GM18907 (cell line): ENCODE data around the gene UGT2B28.
"Not testable (repeated sequence)": the region's sequence is repeated elsewhere in the genome, so short reads cannot be mapped to it uniquely, and the experiment has no call there.

Experiments used
- ATAC-seq: cut with Tn5 transposase; IDR thresholded peaks from one replicate; pipeline ENCODE4 v1.9.1; 2021; ENCODE audit warnings: mild to moderate bottlenecking, moderate library complexity; ENCODE audit not compliant: unreplicated experiment

UGT2B28 gene

DNA sequence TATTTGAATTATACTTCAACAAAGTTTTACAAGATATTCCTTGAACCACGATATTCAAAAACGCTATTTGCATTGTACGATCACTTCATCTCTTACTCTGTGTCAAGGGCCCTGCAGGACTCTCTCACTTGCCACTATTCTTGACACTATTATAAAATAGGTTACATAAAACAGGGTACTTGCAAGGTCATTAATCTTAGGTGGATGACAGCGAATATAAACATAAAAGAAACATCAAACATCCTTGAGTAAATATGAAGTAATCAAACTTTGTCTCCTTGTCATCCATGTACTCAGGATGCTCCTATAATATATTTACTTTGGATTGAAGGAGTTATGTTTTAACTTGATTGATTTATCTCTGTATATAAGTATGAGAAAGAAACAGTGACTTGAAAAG, at the start of gene UGT2B28:
Gene UGT2B28, plus strand, starts transcription at position 395 of the 400 bp plus-strand sequence. CDS start 26 bp downstream, outside the sequence.
- ATAC-seq: not testable (repeated sequence)

DNA sequence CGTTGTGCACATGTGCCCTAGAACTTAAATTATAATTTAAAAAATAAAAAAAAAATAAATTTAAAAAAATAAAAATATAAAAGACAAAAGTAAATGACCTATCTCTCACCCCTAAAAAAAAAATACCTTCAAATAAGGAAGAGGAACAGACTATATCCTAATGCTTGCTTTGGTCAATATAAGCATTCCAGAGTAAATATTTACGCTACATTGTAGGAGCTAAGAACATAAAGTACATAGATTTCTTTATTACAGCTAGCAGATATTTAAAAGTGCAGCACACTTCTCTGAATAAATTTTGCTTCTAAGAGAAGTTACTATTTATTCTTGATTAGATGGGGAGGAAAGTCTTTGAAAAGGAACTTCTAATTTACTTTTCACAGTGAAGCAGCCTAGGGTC, 41.2 kb upstream of the UGT2B28 start:
- ATAC-seq: no peak

- ATAC-seq: no peak
Observed at GRCh38 chr4:69239557-69240168, 40.6 kb upstream of the UGT2B28 start.

DNA sequence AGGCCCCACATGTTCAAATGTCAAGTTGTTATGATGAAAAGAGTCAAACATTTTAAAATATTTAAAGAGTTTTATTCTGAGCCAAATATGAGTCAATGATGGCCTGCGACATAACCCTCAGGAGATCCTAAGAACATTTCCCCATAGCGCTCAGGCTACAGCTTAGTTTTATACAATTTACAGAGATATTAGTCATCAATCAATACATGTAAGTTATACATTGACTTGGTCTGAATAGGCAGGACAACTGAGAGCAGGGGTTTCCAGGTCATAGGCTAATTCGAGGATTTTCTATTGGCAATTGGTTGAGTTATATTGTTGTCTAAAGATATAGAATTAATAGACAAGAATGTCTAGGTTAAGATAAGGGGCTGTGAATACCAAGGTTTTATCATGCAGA, 39.5 kb upstream of the UGT2B28 start:
- ATAC-seq: not testable (repeated sequence)

- not testable (repeated sequence) for ATAC-seq
Observed at GRCh38 chr4:69241746-69242145, 38.5 kb upstream of the UGT2B28 start.

DNA sequence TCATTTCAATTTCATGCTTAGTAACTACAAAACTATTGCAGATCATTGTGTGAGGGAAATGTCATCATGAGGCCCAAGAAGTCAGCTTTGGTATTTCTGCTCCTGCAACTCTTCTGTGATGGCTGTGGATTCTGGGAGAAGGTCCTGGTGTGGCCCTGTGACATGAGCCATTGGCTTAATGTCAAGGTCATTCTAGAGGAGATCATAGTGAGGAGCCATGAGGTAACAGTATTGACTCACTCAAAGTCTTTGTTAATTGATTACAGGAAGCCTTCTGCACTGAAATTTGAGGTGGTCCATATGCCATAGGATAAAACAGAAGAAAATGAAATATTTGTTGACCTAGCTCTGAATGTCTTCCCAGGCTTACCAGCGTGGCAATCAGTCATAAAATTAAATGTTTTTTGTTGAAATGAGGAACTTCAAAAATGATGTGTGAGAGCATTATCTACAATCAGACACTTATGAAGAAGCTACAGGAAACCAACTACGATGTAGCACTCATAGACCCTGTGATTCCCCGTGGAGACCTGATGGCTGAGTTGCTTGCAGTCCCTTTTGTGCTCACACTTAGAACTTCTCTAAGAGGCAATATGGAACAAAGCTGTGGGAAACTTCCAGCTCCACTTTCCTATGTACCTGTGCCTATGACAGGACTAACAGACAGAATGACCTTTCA, 37.6 kb upstream of the UGT2B28 start:
- not testable (repeated sequence) for ATAC-seq

DNA sequence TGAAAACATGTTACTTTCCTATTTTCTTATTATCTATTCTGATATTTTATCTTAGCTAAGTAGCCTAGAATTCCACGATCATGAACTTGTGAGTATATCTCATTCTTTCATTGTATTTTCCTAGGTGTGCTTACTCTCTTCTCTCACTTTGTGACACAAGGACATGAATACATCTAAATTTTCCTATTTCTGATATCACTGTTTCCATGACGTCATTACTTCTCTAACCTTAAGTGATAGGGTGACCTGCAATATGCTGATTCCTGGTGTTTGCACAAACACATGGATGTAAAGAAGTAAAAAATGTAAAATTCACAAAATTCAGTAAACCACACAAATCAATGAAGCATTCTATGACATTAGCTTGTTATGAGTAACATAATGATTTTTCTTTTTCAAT, 29.4 kb upstream of the UGT2B28 start:
- not testable (repeated sequence) for ATAC-seq

DNA sequence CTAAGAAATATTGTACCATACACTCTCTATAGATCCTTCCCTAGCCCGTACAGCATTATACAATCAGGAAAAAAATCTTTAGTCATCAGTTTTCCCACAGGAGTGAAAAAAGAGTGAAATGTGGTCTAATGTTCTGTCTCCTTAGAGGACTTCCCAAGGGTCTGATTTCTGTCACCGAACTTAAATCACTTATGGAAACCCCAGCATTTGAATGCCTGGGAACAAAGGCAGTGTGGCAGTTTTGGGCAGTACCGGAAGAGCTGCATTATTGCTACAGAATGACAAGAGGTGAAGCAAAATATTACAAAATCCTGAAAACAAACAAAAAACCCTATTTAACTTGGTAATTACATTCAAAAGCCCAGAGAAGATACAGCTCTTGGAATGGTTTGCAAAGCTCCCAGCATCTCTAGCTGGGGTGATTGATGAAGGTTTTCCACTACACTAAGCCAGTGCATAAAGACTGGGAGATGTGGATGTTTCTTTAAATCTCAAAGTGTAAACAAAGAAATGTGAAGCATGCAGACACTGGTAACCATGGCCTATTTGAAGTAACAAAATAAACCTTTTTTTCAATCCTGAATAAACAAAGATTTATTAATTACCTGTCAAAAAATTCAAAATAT, 27.0 kb upstream of the UGT2B28 start:
- not testable (repeated sequence) for ATAC-seq

DNA sequence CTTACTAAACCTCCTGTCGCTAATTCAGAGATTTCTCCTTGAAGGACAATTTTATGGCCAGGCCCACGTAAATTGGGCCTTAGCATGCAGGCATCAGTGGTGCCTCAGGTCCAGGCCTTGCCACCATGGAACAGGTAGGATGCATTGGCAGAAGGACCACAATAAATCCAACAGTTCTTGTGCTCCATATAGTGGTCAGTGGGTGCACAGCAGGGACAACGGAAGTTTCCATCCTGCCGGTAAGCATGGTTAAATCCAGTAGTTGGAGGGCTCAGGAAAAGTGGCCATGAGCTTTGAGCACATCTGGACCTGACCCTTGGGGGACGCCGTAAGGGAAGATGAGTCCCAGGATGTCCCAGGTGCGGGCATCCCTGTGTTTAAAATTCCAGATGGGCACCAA, 11.7 kb upstream of the UGT2B28 start:
- not testable (repeated sequence) for ATAC-seq

GRCh38 chr4:69296356-69296755, 16.1 kb downstream of the UGT2B28 start:
- not testable (repeated sequence) for ATAC-seq

DNA sequence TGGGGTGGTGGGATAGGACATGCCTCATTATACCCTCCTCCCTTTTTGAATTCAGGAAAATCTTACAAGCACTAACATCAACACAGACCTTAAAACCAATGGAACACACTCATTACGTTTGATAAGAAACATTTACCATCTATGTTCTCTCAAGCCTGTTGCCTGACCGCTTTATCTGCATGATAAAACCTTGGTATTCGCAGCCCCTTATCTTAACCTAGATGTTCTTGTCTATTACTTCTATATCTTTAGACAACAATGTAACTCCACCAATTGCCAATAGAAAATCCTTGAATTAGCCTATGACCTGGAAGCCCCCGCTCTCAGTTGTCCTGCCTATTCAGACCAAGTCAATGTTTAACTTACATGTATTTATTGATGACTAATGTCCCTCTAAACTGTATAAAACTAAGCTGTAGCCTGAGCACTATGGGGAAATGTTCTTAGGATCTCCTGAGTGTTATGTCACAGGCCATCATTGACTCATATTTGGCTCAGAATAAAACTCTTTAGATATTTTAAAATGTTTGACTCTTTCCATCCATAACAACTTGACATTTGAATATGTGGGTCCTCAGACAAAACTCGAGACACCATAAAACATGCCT, 28.3 kb downstream of the UGT2B28 start:
- not testable (repeated sequence) for ATAC-seq

- not testable (repeated sequence) for ATAC-seq
Observed at GRCh38 chr4:69309549-69310076, 29.3 kb downstream of the UGT2B28 start.

DNA sequence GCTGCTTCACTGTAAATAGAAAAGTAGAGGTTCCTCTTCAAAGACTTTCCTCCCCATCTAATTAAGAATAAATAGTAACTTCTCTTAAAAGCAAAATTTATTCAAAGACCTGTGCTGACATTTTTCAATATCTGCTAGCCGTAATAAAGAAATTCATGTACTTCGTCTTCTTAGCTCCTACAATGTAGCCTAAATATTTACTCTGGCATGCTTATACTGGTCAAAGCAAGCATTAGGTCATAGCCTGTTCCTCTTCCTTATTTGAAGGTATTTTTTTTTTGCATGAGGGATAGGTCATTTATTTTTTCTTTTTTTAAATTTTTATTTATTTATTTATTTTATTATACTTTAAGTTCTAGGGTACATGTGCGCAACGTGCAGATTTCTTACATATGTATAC, 30.0 kb downstream of the UGT2B28 start:
- ATAC-seq: not testable (repeated sequence)

- ATAC-seq: peak; percentile 72
Observed at GRCh38 chr4:69317669-69318298, 37.5 kb downstream of the UGT2B28 start.

GRCh38 chr4:69321153-69321729, 41.0 kb downstream of the UGT2B28 start:
- ATAC-seq: no peak

GRCh38 chr4:69322055-69322454, 41.8 kb downstream of the UGT2B28 start:
- ATAC-seq: no peak

DNA sequence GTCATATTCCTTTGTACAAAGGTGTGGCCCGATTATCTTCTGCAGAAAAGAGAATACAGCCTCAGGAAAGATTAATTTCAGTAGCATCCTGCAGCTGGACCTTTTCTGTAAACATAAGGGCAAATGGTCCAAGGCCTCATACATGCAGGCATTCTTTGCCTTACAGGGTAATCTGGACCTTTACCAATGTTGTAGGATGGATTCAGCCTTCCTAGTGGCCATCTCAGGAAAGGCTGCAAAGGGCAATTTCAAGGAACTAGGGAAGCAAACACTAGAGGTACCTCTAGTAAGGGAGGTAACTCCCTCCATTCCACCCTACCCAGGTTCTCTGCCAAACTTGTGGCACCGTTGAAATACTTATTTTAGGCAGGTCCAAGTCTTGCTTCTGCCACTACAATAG, 43.0 kb downstream of the UGT2B28 start:
- ATAC-seq: peak; percentile 65

DNA sequence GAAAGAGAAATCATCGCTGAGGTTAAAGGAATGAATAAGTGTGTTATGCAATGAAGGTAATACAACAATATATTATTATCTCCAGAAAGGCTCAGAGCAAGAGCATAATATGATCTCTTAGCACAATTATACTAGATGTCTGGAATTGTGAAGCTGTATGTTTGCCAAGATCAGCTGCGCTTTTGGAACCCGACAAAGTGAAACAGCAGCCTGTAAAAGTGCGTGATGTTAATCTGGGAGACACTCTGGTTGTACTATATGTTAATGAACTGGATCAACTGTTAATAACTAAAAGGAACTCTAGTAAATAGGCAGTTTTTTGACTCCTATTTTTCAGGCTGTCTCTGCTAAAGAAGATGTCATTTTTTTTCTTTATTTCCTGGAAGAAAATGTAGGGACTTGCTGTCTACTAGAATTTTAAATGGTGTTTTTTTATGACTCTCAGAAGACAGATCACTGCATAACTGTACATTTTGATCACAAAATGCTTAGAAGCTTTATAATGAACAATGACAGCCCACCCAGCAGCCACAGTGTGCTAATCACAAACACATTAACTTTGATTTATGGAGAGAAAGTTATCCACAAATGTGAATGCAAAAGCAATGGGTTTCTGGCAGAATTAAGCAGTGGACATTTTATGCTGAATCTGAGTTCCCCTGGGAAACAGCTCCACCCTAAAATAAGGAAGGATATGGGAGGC, 50.2 kb downstream of the UGT2B28 start:
- no peak for ATAC-seq

DNA sequence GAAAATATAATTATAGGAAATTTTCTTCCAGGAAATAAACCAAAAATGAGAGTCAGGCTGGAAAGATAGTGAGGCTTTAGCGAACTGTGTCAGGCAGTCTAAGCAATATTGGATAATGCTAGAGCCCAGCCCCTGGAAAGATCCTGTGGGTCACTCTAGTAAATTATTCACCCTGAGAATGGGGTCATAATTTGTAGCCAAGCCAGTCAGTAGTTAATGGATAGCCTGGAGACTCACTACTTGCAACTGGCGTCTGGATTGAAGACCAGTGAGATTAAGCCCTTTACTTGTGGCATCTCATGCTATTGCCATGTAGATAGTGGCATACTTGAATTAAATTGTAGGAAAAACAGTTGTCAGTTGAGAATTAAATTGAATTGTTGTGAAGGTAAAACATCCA, 51.0 kb downstream of the UGT2B28 start:
- not testable (repeated sequence) for ATAC-seq

DNA sequence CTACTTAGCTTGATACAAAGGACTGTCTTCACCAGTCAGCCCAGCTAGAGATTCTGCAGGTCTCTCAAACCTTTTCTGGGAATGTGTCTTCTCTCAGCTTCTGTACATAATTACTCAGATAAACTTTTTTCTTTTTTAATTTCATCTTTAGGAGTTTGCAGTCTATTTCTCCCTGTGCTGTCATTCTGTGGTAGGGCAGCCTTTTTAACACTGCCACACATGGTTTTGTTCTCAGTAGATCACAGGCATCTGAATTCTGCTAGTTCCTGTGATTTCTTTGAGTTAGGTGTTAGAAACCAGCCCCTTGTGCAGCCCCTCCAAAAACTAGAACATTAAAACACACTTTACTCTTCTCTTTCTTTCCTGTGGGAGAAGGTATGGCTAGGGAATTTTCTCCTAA, 55.2 kb downstream of the UGT2B28 start:
- ATAC-seq: not testable (repeated sequence)
